ENCODE results near the gene P2RX3.
"Not testable (repeated sequence)": the region's sequence is repeated elsewhere in the genome, so short reads cannot be mapped to it uniquely, and the experiment has no call there.

The P2RX3 gene

GRCh38 chr11:57338142-57338541 is at the start of gene P2RX3:
P2RX3 (plus strand) TSS chr11:57338352; CDS start chr11:57338551, 199 bp downstream.
- H3K36me3 ChIP-seq (ENCODE audit: control insufficient read depth, insufficient read depth, low read length) = peaks cover 18% of the 10 kb centered on the region
- peaks cover 24% of the 10 kb centered on the region for H3K4me1 ChIP-seq (ENCODE audit: control insufficient read depth, insufficient read depth, low read length)
- no peak within 1 kb of the TSS for H3K4me3 ChIP-seq (ENCODE audit: low read depth, low read length)
- H3K9ac ChIP-seq (ENCODE audit: low read depth, low read length) = no peak within 1 kb of the TSS
- H3K27ac ChIP-seq (ENCODE audit: low read depth, low read length) = no peak within 1 kb of the TSS
- H3K27me3 ChIP-seq (ENCODE audit: control insufficient read depth, insufficient read depth, low read length) = peaks cover 11% of the 10 kb centered on the region; the same call in 1 of the 2 replicates
- no peaks in the 10 kb centered on the region for H3K9me3 ChIP-seq (ENCODE audit: control insufficient read depth, insufficient read depth, low read length)

GRCh38 chr11:57288771-57289579 is 49.2 kb upstream of the P2RX3 start:
- Histone ChIP-seq H3K36me3 (ENCODE audit: control insufficient read depth, insufficient read depth, low read length) (no peaks in the 10 kb centered on the region), H3K4me1 (ENCODE audit: control insufficient read depth, insufficient read depth, low read length) (peaks cover 14% of the 10 kb centered on the region), H3K9ac (ENCODE audit: low read depth, low read length) (no peak overlapping the region), H3K27me3 (ENCODE audit: control insufficient read depth, insufficient read depth, low read length) (no peaks in the 10 kb centered on the region), H3K27ac (ENCODE audit: low read depth, low read length) (peak overlapping the region; percentile 56), H3K9me3 (ENCODE audit: control insufficient read depth, insufficient read depth, low read length) (no peaks in the 10 kb centered on the region), H3K4me3 (ENCODE audit: low read depth, low read length) (no peak overlapping the region)

DNA sequence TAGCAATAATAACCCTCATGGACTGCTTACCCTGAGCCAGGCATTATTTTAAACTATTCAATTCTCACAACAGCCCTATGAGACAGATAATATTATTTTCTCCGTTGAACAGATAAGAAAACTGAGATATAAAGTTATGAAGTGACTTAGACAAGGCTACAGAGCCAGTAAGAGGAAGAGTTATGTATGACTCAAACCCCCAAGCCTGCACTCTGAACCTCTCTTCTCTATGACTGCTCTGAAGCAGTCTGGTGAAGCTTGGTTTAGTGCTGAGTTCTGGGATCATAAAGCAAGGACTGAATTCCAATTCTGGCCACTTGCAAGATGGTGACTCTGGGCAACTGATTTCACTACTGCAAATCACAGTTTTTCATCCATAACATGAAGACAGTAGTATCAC is 47.9 kb upstream of the P2RX3 start:
- Histone ChIP-seq H3K36me3 (ENCODE audit: control insufficient read depth, insufficient read depth, low read length) (no peaks in the 10 kb centered on the region), H3K27ac (ENCODE audit: low read depth, low read length) (no peak overlapping the region), H3K4me1 (ENCODE audit: control insufficient read depth, insufficient read depth, low read length) (peaks cover 12% of the 10 kb centered on the region), H3K27me3 (ENCODE audit: control insufficient read depth, insufficient read depth, low read length) (no peaks in the 10 kb centered on the region), H3K9ac (ENCODE audit: low read depth, low read length) (no peak overlapping the region), H3K4me3 (ENCODE audit: low read depth, low read length) (no peak overlapping the region), H3K9me3 (ENCODE audit: control insufficient read depth, insufficient read depth, low read length) (no peaks in the 10 kb centered on the region)

GRCh38 chr11:57294225-57295131 is 43.7 kb upstream of the P2RX3 start:
- H3K4me1 ChIP-seq (ENCODE audit: control insufficient read depth, insufficient read depth, low read length) = peaks cover 2% of the 10 kb centered on the region; the same call in 1 of the 2 replicates
- H3K4me3 ChIP-seq (ENCODE audit: low read depth, low read length) = no peak overlapping the region
- H3K9me3 ChIP-seq (ENCODE audit: control insufficient read depth, insufficient read depth, low read length) = no peaks in the 10 kb centered on the region; the same call in 1 of the 2 replicates
- H3K9ac ChIP-seq (ENCODE audit: low read depth, low read length) = no peak overlapping the region
- H3K27ac ChIP-seq (ENCODE audit: low read depth, low read length) = peak overlapping the region; percentile 14
- H3K27me3 ChIP-seq (ENCODE audit: control insufficient read depth, insufficient read depth, low read length) = no peaks in the 10 kb centered on the region
- H3K36me3 ChIP-seq (ENCODE audit: control insufficient read depth, insufficient read depth, low read length) = peaks cover 10% of the 10 kb centered on the region

DNA sequence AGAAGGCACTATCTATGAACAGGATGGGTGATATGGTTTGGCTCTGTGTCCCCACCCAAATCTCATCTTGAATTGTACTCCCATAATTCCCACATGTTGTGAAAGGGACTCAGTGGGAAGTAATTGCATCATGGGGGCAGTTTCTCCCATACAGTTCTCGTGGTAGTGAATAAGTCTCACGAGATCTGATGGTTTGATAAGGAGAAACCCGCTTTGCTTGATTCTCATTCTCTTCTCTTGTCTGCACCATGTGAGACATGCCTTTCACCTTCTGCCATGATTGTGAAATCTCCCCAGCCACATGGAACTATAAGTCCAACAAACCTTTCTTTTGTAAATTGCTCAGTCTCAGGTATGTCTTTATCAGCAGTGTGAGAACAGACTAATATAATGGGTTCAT is 41.9 kb upstream of the P2RX3 start:
- not testable (repeated sequence) for H3K4me1 ChIP-seq (ENCODE audit: control insufficient read depth, insufficient read depth, low read length); H3K27ac ChIP-seq (ENCODE audit: low read depth, low read length); H3K27me3 ChIP-seq (ENCODE audit: control insufficient read depth, insufficient read depth, low read length); H3K9me3 ChIP-seq (ENCODE audit: control insufficient read depth, insufficient read depth, low read length); H3K9ac ChIP-seq (ENCODE audit: low read depth, low read length); H3K4me3 ChIP-seq (ENCODE audit: low read depth, low read length)
- H3K36me3 ChIP-seq (ENCODE audit: control insufficient read depth, insufficient read depth, low read length) = peaks cover 28% of the 10 kb centered on the region

DNA sequence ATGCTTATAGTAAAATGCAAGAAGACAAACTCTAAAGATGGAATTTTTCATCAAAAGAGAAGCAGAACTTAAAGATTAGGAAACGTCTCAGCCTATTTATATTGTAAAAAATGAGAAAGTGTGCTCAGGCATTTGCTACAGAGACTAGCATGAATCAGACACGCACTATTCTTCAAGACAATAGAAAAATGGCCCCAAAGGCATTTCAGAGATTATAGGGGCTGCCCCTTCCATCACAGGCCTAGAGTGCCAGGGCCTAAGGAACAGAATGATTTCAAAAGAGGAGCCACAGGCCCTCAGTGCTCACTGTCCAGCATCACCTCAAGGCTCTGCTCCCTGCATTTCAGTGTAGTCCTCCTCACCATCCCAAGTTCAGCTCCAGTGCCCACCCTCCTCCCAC is 40.9 kb upstream of the P2RX3 start:
- Histone ChIP-seq H3K9me3 (ENCODE audit: control insufficient read depth, insufficient read depth, low read length) (no peaks in the 10 kb centered on the region; the same call in 1 of the 2 replicates), H3K9ac (ENCODE audit: low read depth, low read length) (no peak overlapping the region), H3K4me1 (ENCODE audit: control insufficient read depth, insufficient read depth, low read length) (no peaks in the 10 kb centered on the region), H3K27me3 (ENCODE audit: control insufficient read depth, insufficient read depth, low read length) (no peaks in the 10 kb centered on the region), H3K27ac (ENCODE audit: low read depth, low read length) (no peak overlapping the region), H3K4me3 (ENCODE audit: low read depth, low read length) (no peak overlapping the region), H3K36me3 (ENCODE audit: control insufficient read depth, insufficient read depth, low read length) (peaks cover 38% of the 10 kb centered on the region)

- Histone ChIP-seq H3K27ac (ENCODE audit: low read depth, low read length) (no peak overlapping the region), H3K27me3 (ENCODE audit: control insufficient read depth, insufficient read depth, low read length) (no peaks in the 10 kb centered on the region), H3K4me1 (ENCODE audit: control insufficient read depth, insufficient read depth, low read length) (no peaks in the 10 kb centered on the region), H3K9ac (ENCODE audit: low read depth, low read length) (no peak overlapping the region), H3K36me3 (ENCODE audit: control insufficient read depth, insufficient read depth, low read length) (peaks cover 52% of the 10 kb centered on the region), H3K9me3 (ENCODE audit: control insufficient read depth, insufficient read depth, low read length) (no peaks in the 10 kb centered on the region; the same call in 1 of the 2 replicates), H3K4me3 (ENCODE audit: low read depth, low read length) (no peak overlapping the region)
Observed at GRCh38 chr11:57299150-57299737, 38.9 kb upstream of the P2RX3 start.

DNA sequence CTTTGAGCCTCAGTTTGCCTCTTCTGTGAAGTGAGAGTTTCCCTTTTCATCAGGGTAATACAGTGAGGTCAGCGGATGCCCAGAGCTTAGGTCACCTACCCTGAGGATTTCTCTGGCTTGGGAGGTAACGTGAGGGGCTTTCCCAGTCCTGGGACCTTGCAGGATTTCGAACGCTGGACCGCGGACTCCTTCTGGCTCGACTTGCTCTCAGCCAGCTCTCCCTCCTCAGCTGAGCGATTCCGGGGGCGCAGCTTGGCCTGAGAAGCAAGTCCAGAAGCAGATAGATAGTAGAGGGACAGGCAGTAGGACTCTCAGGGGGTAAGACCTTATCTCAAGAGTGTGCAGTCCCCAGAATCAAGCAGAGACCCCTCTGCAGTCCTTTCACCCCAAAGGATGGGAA is 37.4 kb upstream of the P2RX3 start:
- H3K9me3 ChIP-seq (ENCODE audit: control insufficient read depth, insufficient read depth, low read length) = no peaks in the 10 kb centered on the region; the same call in 1 of the 2 replicates
- H3K4me1 ChIP-seq (ENCODE audit: control insufficient read depth, insufficient read depth, low read length) = no peaks in the 10 kb centered on the region
- no peaks in the 10 kb centered on the region for H3K27me3 ChIP-seq (ENCODE audit: control insufficient read depth, insufficient read depth, low read length)
- no peak overlapping the region for H3K4me3 ChIP-seq (ENCODE audit: low read depth, low read length)
- H3K36me3 ChIP-seq (ENCODE audit: control insufficient read depth, insufficient read depth, low read length) = peaks cover 60% of the 10 kb centered on the region
- no peak overlapping the region for H3K27ac ChIP-seq (ENCODE audit: low read depth, low read length)
- H3K9ac ChIP-seq (ENCODE audit: low read depth, low read length) = no peak overlapping the region

DNA sequence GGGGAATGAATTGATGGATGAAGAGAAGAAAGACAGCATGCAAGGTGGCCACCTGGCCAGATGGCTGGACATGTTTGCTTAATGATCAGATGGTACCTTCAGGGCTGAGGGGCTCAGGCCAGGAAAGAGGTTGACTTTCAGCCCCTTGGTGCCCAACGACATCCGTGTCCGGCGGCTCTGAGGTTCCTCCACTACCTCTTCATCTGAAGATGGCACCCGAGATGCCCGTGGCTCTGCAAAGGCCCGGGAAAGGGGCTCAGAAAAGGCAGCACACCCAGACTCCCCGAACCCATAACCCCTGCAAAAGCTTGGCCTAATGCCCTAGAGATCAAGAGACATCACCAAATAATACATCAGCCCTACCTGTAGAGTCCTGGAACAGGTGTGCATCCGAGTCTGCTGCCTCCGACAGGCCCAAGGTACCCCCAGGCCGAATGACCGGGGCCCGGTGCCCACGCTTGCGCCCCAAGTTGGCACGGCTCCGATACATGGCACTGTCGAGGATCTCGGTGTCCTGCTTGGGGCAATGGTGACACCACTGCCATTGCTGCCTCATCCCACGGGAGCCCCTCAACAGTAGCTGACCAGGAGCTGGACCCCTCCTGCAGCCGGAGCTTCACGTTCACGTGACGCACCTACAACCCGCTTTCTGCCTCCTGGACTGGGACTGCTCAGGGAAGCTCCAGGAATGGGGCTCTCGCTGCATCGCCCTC is 36.3 kb upstream of the P2RX3 start:
- Histone ChIP-seq H3K9me3 (ENCODE audit: control insufficient read depth, insufficient read depth, low read length) (no peaks in the 10 kb centered on the region; the same call in 1 of the 2 replicates), H3K27me3 (ENCODE audit: control insufficient read depth, insufficient read depth, low read length) (no peaks in the 10 kb centered on the region), H3K36me3 (ENCODE audit: control insufficient read depth, insufficient read depth, low read length) (peaks cover 60% of the 10 kb centered on the region), H3K9ac (ENCODE audit: low read depth, low read length) (no peak overlapping the region), H3K27ac (ENCODE audit: low read depth, low read length) (no peak overlapping the region), H3K4me1 (ENCODE audit: control insufficient read depth, insufficient read depth, low read length) (no peaks in the 10 kb centered on the region), H3K4me3 (ENCODE audit: low read depth, low read length) (no peak overlapping the region)

- H3K4me3 ChIP-seq (ENCODE audit: low read depth, low read length) = no peak overlapping the region
- H3K27me3 ChIP-seq (ENCODE audit: control insufficient read depth, insufficient read depth, low read length) = no peaks in the 10 kb centered on the region
- no peak overlapping the region for H3K9ac ChIP-seq (ENCODE audit: low read depth, low read length)
- H3K9me3 ChIP-seq (ENCODE audit: control insufficient read depth, insufficient read depth, low read length) = no peaks in the 10 kb centered on the region; the same call in 1 of the 2 replicates
- H3K4me1 ChIP-seq (ENCODE audit: control insufficient read depth, insufficient read depth, low read length) = no peaks in the 10 kb centered on the region
- H3K27ac ChIP-seq (ENCODE audit: low read depth, low read length) = no peak overlapping the region
- H3K36me3 ChIP-seq (ENCODE audit: control insufficient read depth, insufficient read depth, low read length) = peaks cover 61% of the 10 kb centered on the region
Observed at GRCh38 chr11:57302489-57302888, 35.7 kb upstream of the P2RX3 start.
